Kidney tubule cell (primary cell): ENCODE results near the gene RAB3GAP1.
A peak's percentile ranks its signal among the peaks of the same experiment; 100 is the strongest.
"Not testable (repeated sequence)": the region's sequence is repeated elsewhere in the genome, so short reads cannot be mapped to it uniquely, and the experiment has no call there.

ENCODE experiments used
- DNase-seq: peaks from one replicate; pipeline ENCODE4 v3.0.0-alpha.2; 2018; ENCODE audit warnings: low spot score

The RAB3GAP1 gene

GRCh38 chr2:135105513-135106316 lies 53.6 kb downstream of the RAB3GAP1 start:
- DNase-seq = not testable (repeated sequence)

DNA sequence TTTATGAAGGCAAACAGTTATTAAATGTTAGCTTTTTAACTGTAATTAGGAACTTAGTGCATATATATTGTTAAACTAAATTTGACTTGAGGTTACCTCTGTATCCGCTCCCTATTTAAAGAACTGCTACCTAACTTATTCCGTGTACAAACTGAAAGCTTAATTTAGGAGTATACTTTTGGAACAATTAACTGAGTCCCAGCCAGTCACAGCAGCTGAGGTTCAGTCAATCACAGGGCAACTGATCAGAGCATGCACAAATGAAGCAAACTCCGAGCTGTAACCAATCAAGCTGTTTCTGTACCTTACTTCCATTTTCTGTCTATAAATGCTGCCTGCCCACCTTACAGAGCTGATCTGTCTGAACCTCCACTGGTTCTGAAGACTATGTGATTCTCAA lies 61.2 kb downstream of the RAB3GAP1 start:
- DNase-seq = no peak

DNA sequence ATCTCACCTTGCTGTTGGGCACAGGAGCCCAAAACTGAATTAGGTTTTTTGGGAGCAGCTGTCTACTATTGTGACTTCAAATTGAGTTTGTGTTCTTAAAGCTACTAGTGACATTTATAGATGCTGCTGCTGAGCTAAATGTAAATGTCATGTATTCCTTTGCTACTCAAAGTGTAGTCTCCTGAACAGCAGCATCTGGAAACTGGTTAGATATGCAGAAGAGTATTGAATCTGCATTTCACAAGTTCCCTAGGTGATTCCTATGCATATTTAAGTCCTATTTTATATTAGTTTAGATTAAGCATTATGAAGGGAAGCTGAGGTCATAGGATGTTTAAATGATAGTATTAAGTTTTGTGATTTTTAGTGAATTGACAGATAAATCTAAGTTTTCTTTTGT lies 67.5 kb downstream of the RAB3GAP1 start:
- DNase-seq = no peak

DNA sequence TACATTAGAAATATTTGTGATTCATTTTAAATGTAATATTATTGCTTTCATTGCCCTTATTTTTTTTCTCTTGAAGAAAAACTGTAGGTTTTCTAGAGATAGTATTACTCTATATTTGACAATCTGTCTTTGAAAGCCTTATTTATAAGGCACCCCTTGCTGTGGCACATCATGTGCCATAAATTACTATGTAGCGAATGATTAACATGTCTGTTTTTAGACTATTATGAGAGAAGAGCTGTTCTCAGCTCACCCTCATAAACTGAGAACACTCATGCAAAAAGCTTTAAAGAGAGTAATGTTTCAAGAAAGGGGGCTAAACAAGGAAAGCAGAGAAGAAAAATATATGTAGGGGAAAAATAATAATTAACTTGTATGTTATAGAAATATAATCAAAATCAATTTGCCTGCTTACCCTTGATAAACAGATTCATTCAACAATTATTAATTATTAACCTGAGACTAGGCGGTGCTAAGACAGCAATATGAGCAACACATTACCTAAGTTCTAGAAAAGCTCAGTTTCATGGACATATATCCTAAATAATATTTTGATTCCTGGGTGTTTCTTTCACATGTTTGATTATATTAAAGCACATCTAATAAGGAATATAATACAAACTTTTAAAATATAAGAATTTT lies 69.0 kb downstream of the RAB3GAP1 start:
- DNase-seq = peak; percentile 50

- DNase-seq = not testable (repeated sequence)
Observed at GRCh38 chr2:135121658-135122039, 69.6 kb downstream of the RAB3GAP1 start.

GRCh38 chr2:135124924-135125886 lies 73.1 kb downstream of the RAB3GAP1 start:
- peak; percentile 75 for DNase-seq

DNA sequence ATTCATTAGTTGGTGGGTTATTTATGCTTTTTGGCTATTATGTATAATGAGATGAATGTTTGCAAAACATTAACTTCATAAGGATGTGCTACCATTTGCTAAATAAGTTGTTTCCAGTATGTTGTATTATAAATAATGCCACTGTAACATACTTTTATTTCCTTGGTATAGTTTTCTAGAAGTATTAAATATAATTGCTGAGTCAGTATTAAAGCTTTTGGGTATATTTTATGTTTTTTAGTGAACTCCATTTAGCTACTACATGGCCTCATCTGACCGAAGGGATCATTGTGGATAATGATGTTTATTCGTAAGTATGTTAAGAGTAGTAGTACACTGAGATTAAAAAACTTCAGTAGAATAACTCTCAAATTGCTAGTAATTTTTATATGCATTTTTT lies 73.8 kb downstream of the RAB3GAP1 start:
- DNase-seq = no peak

DNA sequence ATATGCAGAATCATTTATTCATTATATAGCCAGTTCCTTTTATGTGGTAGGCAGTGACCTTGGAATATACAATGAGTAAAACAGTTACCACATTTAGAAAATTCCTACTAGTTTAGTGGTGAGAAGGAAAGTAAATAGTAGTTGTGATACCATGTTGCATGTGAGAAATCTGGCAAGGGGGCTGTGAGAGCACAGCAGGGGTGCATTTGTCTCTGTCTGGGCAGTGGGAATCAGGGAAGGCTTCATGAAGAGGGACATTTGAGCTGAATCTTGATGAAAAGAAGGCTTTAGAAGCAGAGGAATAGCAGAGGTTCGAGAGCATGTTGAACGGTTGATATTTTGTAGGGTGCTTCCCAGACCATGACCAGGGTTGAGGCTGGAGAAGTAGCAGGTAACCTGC lies 78.7 kb downstream of the RAB3GAP1 start:
- no peak for DNase-seq

DNA sequence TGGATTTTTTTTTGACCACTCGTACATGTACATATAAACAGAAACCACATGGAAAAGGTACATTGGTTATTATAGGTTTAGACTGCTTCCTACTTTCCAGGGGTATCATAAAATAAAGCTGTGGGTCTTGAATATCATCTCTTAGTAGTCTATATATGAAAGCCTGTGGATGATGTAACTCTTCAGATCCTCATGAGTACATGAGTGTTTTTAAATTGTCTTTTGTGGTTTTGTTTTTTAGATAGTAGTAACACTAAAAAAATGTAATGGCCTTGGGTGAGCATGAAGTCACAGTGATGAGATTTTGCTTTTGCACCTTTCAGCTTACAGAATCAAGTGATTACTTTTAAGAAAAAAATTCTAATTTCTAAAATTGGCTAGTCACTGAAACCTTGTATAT lies 80.2 kb downstream of the RAB3GAP1 start:
- DNase-seq = peak; percentile 21

DNA sequence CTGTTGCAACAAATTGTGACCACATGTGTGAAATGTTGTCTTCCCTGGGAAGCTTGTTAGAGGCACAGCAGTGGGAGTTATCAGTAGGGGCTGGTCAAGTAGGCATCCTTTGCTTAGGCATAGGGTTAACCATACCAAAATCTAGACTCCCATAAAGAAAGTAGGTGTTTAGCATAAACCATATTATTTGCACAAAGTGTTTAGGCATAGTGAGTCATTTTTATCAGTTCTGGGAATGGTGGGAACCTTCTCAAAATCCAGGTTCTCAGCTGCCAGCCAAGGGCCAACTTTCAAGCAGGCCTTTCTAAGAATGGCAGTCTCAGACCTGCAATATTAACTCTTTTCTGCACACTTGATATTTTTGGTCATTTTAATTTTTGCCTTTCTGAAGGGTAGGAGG lies 88.5 kb downstream of the RAB3GAP1 start:
- DNase-seq = no peak

GRCh38 chr2:135142323-135142722 lies 90.2 kb downstream of the RAB3GAP1 start:
- DNase-seq = no peak

GRCh38 chr2:135144343-135144742 lies 92.3 kb downstream of the RAB3GAP1 start:
- no peak for DNase-seq

GRCh38 chr2:135149251-135149650 lies 97.2 kb downstream of the RAB3GAP1 start:
- no peak for DNase-seq

- peak; percentile 47 for DNase-seq
Observed at GRCh38 chr2:135150725-135151124, 98.6 kb downstream of the RAB3GAP1 start.

- DNase-seq = no peak
Observed at GRCh38 chr2:135151615-135152014, 99.5 kb downstream of the RAB3GAP1 start.

DNA sequence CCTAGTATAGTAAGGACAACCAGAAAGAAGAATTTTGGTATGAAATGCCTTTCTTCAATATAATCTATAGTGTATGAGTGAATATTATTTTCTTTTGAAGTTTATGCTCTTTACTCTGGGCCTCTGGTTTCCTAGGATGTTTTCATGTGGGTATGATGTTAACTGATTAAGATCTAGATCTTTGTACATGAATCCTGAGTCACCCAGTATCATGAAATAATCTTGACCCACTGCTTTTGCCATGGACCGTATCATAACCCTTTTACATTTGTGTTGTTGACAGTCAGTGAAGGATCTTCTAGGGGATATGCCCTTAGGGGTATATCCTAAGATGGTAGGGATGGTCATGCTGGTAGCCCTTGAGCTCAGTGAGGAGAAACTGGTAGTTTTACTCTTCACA lies 100.3 kb downstream of the RAB3GAP1 start:
- no peak for DNase-seq

DNA sequence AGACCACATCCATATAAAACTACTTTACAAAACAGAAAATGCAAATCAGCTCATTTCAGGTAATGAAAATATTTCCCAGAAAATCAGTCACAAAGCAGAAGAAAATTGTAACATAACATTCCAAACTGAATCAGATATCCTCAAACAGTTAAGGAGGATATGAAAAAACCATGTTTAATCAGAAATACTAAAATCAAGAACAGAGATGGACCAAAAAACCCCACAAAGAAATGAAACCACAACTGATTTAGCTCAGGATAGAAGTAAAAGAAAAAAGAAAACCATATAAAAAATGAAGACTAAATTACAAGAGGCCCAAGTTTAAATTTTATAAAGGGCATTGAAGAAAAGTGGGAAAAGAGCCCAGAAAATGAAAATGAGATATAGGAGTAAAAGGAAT lies 102.9 kb downstream of the RAB3GAP1 start:
- no peak for DNase-seq

GRCh38 chr2:135157856-135158255 lies 105.8 kb downstream of the RAB3GAP1 start:
- no peak for DNase-seq

GRCh38 chr2:135159191-135159590 lies 107.1 kb downstream of the RAB3GAP1 start:
- DNase-seq = no peak

DNA sequence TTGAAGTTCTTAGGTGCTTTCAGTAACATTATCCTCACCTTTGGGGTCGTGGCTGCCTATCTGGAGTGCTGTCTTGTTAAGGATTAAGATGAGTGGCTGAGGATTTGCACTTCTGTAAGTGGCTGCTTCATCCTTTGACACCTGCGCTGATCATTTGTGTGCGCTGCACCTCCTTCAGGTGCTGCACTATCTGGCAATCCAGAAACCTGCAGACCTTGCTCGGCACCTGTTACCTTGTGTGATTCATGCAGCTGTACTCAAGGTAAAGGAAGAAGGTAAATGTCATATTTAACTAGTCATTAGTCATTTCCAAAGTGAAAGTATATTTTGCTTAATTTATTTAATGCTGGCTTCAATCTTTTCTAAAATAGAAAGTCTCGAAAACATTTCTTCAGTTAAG lies 110.3 kb downstream of the RAB3GAP1 start:
- DNase-seq = no peak

GRCh38 chr2:135162786-135163185 lies 110.7 kb downstream of the RAB3GAP1 start:
- no peak for DNase-seq

DNA sequence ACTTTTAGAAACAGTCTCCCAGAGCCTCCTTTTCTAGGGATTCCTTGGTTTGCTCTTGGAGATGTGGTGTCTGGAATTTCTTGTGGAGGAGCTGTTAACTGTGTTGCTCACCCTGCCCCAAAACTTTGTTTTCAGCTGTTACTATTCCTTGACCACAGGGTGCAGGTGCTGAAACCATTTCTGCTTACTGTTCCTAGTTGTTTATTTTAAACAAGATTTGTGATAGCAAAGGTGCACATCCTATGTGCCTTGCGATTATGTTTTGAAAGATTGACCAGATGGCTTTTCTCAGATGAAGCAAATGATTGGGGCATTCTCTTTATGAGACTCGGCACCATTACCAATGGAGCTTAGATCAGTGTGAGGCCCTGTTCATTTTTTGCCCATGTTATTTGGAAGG lies 111.2 kb downstream of the RAB3GAP1 start:
- DNase-seq = no peak

- no peak for DNase-seq
Observed at GRCh38 chr2:135163901-135164300, 111.8 kb downstream of the RAB3GAP1 start.
